ENCODE results near the gene SLC43A2. TPM values are rescaled to one million over a fixed set of nuclear protein-coding genes. Genes with fewer than 3 reads are reported as not detected.

Gene SLC43A2
- total RNA-seq, 1 experiment from 2014 or later, result 7.6 TPM

DNA sequence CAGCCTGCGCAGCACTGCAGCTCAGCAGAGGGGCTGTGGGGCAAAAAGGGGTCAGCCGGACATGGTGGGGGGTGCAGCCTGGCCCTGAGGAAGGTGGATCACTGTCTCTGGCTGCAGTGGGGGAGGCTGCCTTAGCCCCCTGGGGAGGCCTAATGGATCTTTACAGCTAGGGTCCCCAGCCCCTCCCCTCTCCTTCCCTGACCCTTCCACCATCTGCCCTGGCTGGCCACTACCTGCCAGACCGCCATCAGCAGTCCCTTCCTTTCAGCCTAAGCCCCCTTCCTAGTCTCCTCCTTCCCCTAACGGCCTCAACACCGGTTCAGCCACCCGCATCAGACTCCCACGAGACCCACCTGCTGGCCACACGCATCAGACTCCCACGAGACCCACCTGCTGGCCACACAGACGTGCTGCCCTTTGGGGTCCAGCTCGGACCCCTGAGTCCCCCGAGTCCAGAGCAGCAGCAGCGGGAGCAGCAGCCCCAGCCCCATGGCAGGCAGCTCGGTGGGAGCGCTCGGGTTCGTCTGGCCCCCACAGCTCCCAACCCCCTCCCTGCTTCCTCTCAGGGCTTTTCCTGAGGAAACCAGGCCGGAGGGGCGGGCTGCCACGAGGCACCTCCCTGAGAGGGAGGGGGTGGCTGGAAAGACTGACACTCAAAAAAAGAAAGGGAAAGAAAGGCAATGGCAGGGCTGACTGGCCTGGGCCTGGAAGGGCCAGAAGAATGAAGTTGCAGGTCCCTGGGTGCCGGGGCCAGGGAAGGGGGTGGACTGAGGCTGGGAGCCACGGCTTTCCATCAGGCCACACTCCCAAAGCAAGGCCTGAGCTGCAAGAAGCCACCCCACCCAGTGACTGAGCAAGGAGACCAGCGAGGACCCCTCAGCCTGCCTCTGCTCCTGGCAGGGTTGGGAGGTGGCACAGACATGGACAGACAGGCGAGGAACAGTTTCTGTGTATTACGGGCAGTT is 16.9 kb upstream of the SLC43A2 start, which contains the start of gene SCARF1:
TSS of gene SCARF1 (minus strand) at position 526 of the 965 bp plus-strand sequence. CDS start at position 491, 35 bp downstream.
- in situ Hi-C loops (cut with HindIII; ENCODE audit: low pct_unique_long_range_greater_than_20kb, low sequenced_read_pairs), result no loop called here
- no peak for DNase-seq (ENCODE audit: low read depth)

DNA sequence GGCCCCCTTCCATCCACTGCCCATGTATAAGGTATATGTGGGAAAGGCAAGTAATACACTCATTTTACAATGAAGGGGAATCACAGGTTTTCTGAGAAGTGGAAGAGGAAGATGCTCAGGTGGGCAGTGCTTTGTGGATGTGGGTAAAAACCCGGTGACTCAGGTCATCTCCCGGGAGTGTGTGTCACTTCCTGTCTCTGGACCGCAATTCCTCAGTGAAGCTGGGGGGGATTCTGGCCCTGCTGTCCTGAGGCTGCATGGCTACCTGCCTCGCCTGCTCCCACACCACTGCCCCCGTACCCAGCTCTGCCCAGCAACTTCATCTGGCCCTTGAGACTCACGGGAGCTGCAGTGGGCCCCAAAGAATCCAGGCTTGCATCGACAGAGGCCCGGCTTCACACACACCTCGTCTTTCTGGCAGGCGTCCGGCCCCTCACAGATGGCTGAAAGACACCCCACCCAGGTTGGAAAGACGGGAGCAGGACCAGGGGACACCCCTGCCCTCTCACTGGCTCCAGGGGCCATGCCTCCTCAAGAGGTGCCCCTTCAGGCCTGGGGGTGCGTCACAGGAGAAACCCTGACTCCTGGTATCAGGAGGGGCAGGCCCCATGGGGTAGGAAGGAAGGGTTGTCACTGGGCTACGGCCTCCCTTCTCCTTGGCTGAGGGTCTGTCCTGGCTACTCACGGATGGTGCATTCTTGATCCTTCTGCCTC is 16.0 kb upstream of the SLC43A2 start:
- in situ Hi-C loops (cut with HindIII; ENCODE audit: low pct_unique_long_range_greater_than_20kb, low sequenced_read_pairs), result no loop called here
- no peak for DNase-seq (ENCODE audit: low read depth)

DNA sequence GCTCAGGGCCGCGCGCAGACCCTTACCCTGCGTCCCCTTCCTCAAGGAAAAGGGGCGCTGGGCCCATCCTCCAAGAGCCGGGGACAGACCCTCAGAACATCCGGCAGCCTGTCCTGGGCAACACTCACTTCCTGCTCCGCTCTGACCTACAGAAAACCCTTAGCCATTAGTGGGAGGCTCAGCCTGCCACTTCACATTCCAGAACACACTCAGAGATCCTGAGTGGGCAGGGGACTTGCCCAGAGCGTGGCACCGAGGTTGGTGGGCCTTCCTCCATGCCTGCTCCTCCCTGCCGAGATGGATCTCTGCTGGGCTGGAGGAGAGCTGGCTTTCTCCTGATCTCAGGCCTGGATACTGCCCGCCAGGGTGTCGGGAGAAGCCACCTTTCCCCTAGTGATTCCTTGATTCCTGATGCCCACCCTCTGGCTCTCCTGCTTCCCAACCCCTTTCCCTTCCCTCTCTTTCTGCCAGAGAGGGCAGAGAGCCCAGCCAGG is 15.4 kb upstream of the SLC43A2 start:
- no peak for DNase-seq (ENCODE audit: low read depth)
- in situ Hi-C loops (cut with HindIII; ENCODE audit: low pct_unique_long_range_greater_than_20kb, low sequenced_read_pairs), result no loop called here

DNA sequence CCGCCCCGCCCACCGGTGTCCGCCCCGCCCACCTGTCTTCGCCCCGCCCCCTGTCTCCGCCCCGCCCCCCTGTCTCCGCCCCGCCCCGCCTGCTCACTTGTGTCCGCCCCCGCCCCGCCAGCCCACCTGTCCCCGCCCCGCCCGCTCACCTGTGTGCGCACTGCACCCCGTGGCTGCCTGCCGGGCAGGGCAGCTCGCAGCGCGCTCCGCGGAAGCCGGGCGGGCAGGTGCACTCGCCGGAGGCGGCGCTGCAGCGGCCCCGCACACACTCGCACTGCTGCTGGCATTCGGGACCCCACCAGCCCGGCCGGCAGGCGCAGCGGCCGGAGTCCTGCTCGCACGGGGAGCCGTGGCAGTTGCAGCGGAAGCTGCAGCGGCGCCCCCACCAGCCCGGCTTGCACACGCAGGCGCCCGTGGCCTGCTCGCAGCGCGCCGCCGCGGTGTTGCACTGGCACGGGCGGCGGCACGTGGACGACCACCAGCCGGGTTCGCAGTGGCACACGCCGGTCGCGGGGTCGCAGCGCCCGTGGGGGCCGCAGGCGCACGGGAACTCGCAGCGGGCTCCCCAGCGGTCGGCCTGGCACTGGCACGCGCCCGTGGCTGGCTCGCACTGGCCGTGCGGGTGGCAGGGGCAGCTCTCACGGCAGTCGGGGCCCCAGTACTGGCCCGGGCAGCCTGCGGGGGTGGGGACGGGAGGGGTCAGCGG is 14.8 kb upstream of the SLC43A2 start:
- in situ Hi-C loops (cut with HindIII; ENCODE audit: low pct_unique_long_range_greater_than_20kb, low sequenced_read_pairs), result no loop called here
- no peak for DNase-seq (ENCODE audit: low read depth)

DNA sequence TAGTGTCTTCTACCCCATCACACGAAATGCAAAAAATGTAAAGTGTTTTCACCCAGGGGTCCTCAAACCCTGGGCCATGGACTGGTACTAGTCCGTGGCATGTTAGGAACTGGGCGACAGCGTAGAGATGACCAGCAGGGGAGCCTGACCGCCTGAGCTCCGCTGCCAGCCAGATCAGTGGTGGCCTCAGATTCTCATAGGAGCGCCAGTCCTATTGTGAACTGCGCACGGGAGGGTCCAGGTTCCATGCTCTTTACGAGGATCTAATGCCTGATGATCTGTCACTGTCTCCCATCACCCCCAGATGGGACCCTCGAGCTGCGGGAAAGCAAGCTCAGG is 12.4 kb upstream of the SLC43A2 start:
- in situ Hi-C loops (cut with HindIII; ENCODE audit: low pct_unique_long_range_greater_than_20kb, low sequenced_read_pairs), result no loop called here
- no peak for DNase-seq (ENCODE audit: low read depth)

DNA sequence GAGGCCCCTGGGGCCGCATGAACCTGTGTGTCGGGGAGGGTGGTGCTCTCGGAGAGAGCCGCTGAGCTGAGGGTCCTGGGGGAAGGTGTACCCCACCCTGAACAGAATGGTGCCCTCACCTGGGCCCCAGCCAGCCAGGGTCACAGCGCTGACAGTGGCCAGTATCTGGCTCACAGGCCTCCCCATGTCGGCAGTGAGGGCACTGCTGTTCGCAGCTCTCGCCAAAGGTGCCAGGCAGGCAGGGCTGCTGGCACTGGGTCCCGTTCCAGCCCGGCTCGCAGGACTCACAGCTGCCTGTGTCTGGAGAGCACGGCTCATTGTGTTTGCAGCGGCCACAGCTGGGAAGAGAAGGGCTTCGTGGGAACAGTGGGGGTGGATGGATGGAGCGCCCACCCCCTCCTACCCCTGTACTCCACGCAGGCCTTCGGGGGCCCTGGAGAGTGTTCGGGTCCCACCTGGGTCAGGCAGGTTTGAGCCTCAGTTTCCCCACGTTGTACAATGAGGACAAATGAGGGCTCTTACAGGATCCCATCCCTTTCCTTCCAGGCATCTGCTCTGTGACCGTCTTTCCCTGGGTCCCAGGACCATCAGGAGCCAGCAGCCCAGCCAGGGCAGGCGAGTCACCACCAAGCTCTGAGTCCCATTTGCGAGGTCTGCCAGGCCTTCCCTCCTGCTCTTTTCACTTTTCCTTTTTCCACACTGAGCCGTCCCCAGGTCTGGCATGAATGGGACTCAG is 11.9 kb upstream of the SLC43A2 start:
- no peak for DNase-seq (ENCODE audit: low read depth)
- in situ Hi-C loops (cut with HindIII; ENCODE audit: low pct_unique_long_range_greater_than_20kb, low sequenced_read_pairs), result no loop called here

DNA sequence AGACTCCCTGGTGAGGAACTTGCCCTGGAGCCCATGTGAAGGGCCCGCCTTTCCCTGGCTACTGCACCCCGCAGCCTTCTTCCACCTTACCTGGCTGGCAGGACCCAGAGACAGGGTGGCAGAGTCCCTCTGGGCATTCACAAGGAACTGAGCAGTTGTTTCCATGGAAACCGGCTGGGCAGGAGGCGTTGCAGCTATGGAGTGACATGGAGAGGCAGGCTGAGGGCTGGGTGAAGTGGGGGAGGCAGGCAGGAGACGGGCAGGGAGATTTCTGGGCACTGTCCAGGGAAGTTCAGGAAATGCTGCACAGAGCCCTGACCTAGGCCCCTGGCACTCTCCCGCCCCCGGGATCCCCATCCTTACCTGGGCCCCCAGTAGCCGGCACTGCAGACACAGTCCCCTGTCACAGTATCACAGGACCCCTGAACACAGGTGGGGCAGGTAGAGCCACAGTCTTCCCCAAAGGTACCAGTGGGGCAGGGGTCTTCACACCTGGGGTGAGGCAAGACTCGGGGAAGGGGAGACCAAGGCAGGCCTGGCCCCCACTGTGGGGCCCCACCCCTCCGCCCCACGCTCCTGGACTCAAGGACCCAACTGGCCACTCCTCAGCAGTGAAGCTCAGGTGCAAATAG is 11.0 kb upstream of the SLC43A2 start:
- DNase-seq (ENCODE audit: low read depth), result no peak
- in situ Hi-C loops (cut with HindIII; ENCODE audit: low pct_unique_long_range_greater_than_20kb, low sequenced_read_pairs), result no loop called here

DNA sequence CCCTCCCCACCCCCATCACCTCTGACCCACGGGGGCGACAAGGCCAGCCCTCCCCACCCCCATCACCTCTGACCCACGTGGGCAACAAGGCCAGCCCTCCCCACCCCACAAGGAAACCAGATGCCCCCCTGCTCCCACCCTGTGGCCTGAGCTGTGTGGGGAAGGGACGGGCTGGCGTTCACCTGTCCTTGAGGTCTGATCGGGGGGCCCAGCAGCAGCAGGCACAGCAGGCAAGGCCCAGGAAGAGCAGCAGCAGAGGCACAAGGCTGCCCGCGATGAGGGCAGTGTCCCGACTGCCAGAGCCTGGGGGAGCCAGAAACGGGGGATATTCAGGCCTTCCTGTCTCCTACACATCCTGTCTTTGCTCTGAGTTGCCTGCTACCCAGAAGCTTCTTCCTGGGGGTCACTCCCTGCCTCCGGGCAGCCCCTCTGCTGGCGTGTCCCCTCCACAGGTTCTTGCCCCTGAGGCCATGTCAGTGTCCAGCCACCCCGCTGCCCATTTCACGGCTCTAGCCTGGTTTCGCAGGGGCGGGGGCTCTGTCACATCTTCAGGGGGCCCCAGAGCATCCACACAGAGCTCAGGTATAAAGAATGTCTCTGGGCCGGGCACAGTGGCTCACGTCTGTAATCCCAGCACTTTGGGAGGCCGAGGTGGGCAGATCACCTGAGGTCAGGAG is 10.1 kb upstream of the SLC43A2 start:
- DNase-seq (ENCODE audit: low read depth), result no peak
- in situ Hi-C loops (cut with HindIII; ENCODE audit: low pct_unique_long_range_greater_than_20kb, low sequenced_read_pairs), result no loop called here

DNA sequence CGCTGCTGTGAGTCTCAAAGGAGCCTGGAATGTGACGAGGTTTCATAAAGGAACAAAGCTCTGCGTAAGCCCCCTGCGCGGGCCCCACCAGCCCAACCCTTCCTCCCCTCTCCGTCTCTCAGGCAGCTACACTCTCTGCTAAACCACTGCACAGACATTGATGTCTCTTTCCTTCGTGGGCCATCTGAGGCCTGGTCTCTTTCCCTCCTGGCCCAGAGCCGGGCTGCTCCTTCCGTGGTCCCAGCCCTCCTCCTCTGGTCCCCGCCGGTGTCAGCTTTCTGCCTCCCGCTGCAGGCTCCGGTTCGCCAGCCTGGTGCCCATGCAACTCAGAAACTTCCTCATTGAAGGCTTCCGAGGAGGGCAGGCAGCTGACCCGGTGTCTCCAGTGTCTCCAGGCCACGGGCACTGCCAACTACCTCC is 9.5 kb upstream of the SLC43A2 start:
- DNase-seq (ENCODE audit: low read depth), result no peak
- in situ Hi-C loops (cut with HindIII; ENCODE audit: low pct_unique_long_range_greater_than_20kb, low sequenced_read_pairs), result no loop called here

DNA sequence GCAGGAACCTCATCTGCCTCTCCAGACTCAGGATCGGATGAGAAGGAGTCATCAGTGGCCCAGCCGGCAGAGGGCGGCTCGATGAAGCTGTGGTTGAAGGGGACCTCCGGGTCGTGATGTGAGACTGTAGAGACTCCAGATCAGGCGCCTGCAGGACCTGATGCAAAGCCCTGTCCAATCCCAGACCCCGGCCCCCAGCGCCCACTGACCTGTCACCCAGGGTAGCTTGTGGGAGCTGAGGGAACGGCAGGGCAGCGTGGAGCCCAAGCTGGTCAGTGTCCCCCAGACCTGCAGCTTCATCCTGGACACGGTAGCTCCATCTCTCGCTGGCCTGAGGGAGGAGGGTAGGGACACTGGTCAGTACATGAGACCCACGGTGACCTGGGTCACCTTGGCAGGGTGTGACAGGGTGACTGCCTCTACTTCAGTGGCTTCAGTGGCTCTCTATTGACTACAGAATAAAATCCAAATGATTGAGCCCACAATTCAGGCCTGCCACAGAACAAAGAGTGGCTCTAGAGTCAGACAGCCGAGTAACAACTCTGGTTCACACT is 8.2 kb upstream of the SLC43A2 start:
- no peak for DNase-seq (ENCODE audit: low read depth)
- in situ Hi-C loops (cut with HindIII; ENCODE audit: low pct_unique_long_range_greater_than_20kb, low sequenced_read_pairs), result no loop called here

DNA sequence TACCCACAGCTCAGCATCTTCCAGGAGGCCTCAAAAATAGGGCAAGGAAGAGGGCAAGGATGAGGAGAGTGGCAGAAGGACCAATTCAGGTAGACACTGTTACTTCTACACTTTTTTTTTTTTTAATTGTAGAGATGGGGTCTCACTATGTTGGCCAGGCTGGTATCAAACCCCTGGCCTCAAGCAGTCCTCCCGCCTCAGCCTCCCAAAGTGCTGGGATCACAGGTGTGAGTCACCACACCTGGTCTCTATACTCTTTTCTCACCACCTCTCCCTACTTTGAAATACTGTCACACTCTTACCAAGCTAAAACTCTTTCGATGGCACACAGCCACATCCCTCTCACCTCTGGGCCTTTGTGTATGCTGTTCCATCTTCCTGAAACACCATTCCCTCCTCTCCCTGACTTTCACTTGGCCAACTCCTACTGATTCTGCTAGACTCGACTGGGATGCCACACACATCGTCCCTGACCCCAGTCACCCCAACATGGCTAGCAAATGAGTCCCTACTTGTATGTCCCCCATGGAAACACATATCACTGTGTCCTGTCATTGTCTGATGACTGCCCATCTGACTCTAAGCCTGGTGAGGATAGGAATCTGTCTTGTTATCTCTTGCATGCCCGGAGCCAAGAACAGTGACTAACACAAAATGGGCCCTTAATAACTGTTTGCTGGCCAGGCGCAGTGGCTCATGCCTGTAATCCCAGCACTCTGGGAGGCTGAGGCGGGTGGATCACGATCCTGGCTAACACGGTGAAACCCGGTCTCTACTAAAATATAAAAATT is 7.2 kb upstream of the SLC43A2 start:
- DNase-seq (ENCODE audit: low read depth), result no peak
- in situ Hi-C loops (cut with HindIII; ENCODE audit: low pct_unique_long_range_greater_than_20kb, low sequenced_read_pairs), result no loop called here

DNA sequence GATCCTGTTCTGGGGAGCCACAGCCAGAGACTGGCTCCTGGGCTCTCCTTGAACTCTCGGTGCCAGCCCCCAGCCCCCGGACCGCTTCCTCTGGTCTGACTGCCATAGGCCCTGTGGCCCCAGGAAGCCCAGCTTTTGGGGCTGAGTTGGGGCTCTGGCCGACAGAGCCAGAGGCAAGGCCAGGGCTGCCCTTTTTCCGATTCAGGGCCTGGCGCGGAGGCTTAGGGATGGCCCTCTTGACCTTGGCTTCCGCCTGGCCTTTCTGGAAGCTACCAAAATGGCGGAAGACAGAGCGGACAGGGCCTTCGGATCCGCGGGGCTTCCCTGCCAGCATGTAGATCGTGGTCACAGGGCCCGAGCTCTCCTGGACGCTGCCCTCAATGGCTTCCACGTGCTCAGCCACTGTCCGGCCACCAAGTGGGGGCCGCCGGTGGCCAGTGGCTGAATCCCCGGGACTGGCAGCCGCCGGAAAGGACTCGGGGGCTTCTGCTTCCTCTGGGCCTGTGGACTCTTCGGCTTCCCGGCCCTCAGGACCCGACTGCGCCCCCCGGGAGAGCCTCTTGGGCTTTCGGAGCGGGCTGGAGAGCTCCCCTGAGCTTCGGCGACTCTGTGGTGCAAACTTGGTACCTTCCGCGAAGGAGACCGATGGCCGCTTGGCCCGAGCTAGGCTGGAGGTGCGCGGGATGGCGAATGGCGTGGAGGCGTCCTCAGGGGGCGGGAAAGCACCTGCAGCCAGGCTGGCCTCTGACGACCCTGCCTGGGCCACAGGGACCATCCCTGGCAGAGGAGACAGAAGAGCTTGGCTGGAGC is 6.4 kb upstream of the SLC43A2 start:
- DNase-seq (ENCODE audit: low read depth), result no peak
- in situ Hi-C loops (cut with HindIII; ENCODE audit: low pct_unique_long_range_greater_than_20kb, low sequenced_read_pairs), result no loop called here

DNA sequence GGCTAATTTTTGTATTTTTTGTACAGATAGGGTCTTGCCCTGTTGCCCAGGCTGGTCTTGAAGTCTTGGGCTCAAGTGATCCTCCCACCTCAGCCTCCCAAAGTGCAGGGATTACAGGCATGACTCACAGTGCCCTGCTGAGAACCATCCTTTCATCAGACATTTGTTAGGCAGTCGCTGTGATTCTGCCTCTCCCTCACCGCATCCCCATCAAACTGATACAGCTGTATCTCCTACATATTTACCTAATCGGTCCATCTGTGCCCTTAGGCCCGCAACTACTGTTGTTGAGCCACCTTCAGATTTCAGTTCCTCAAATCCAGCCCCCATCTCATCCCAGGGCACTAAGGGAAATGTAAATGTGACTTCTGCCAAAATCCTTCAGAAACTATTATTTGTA is 2.0 kb upstream of the SLC43A2 start:
- no peak for DNase-seq (ENCODE audit: low read depth)
- in situ Hi-C loops (cut with HindIII; ENCODE audit: low pct_unique_long_range_greater_than_20kb, low sequenced_read_pairs), result no loop called here

DNA sequence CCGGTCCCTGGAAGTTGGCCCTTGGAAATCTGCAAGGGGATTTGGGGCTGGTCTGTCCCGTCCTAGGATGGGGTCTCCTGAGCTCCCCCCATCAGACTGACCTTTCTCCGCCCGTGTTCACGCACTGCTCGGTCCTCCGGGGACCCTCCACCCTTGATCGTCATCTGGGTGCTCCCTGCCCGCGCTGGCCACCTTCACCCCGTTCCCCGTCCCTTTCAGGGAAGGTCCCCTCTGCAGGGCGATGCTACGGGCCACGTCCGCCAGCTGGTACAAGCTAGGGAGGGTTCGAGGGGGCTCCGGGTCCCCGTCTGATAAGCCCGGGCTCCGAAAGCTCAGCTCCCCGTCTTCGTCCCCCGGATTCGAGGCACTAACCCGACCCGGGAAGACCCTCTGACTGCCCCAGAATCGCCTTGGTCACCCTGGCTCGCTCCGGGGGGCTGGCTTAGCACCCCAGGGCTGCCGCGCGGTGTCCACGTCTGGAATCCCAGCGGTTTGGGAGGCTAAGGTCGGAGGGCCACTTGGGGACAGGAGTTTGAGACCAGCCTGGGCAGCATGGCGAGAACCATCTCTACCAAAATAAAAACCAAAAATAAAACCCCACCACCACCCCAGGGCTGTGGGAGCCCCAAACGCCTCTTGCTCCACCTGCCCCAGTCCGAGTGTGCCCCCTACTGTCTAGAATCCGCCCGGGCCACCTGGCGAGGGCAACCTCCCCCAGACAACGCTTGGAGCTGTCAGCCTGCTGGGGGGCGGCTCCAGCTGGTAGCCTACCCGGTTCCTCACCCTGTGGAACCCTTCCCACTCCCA is 1.1 kb upstream of the SLC43A2 start:
- in situ Hi-C loops (cut with HindIII; ENCODE audit: low pct_unique_long_range_greater_than_20kb, low sequenced_read_pairs), result no loop called here
- no peak for DNase-seq (ENCODE audit: low read depth)
